A172 (cell line): Measurements from ENCODE around the gene IER3IP1. TPM values are rescaled to one million over a fixed set of nuclear protein-coding genes. Genes with fewer than 3 reads are reported as not detected.
"Not testable (repeated sequence)": the region's sequence is repeated elsewhere in the genome, so short reads cannot be mapped to it uniquely, and the experiment has no call there.

Experiments
- DNase-seq: peaks from one replicate; pipeline ENCODE4 v3.0.0-alpha.2; 2015; ENCODE audit warnings: low spot score
- total RNA-seq: library from RNA; depleted of rRNA; stranded (reverse); fragments of >200 nt; shearing (Covaris generic); gene quantifications from 2 replicates; pipeline ENCODE4 v1.2.3, GENCODE V29; 2014; rRNA removed

IER3IP1 gene
- 23.2 and 25.6 TPM in 2 replicates for total RNA-seq

GRCh38 chr18:47175898-47176575 is at the start of gene IER3IP1:
Gene IER3IP1 (minus strand): TSS chr18:47176364. CDS start chr18:47176277, 87 bp downstream.
- peak; percentile 54 for DNase-seq

GRCh38 chr18:47215554-47216138 is 39.5 kb upstream of the IER3IP1 start:
- peak; percentile 40 for DNase-seq

- no peak for DNase-seq
These were observed 33.0 kb upstream of the IER3IP1 start for GRCh38 chr18:47209171-47209570.

- DNase-seq = no peak
These were observed 30.9 kb upstream of the IER3IP1 start for GRCh38 chr18:47206945-47207637.

- DNase-seq = peak; percentile 22
These were observed 28.9 kb upstream of the IER3IP1 start for GRCh38 chr18:47204908-47205522.

- DNase-seq = no peak
These were observed 27.7 kb upstream of the IER3IP1 start for GRCh38 chr18:47203626-47204464.

GRCh38 chr18:47195961-47196360 is 19.8 kb upstream of the IER3IP1 start:
- not testable (repeated sequence) for DNase-seq

- peak; percentile 2 for DNase-seq
These were observed 15.8 kb upstream of the IER3IP1 start for GRCh38 chr18:47191961-47192360.

GRCh38 chr18:47187721-47188120 is 11.6 kb upstream of the IER3IP1 start:
- DNase-seq = no peak

GRCh38 chr18:47184419-47185050 is 8.4 kb upstream of the IER3IP1 start:
- peak; percentile 52 for DNase-seq

- DNase-seq = not testable (repeated sequence)
These were observed 6.0 kb upstream of the IER3IP1 start for GRCh38 chr18:47182156-47182555.

GRCh38 chr18:47180765-47181164 is 4.6 kb upstream of the IER3IP1 start:
- DNase-seq = no peak

- DNase-seq = no peak
These were observed 3.4 kb upstream of the IER3IP1 start for GRCh38 chr18:47179520-47179919.

- no peak for DNase-seq
These were observed 774 bp downstream of the IER3IP1 start for GRCh38 chr18:47175283-47175897.

GRCh38 chr18:47174545-47175116 is 1.5 kb downstream of the IER3IP1 start:
- no peak for DNase-seq

- DNase-seq = no peak
These were observed 3.7 kb downstream of the IER3IP1 start for GRCh38 chr18:47172476-47172875.

GRCh38 chr18:47168913-47169312 is 7.3 kb downstream of the IER3IP1 start:
- DNase-seq = no peak

GRCh38 chr18:47168509-47168908 is 7.7 kb downstream of the IER3IP1 start:
- DNase-seq = no peak

- DNase-seq = no peak
These were observed 9.9 kb downstream of the IER3IP1 start for GRCh38 chr18:47166294-47166693.

GRCh38 chr18:47163241-47163640 is 12.9 kb downstream of the IER3IP1 start:
- no peak for DNase-seq
